NT2/D1 (cell line): ENCODE results near the gene SEC14L1.

Source experiments
- SUZ12 ChIP-seq: IDR thresholded peaks from 2 replicates; pipeline ENCODE4 v1.6.1; 2011; ENCODE audit not compliant: insufficient read length, insufficient read depth; ENCODE audit errors: extremely low read depth
- YY1 ChIP-seq: IDR thresholded peaks from 2 replicates; pipeline ENCODE4 v1.6.1; 2011; ENCODE audit not compliant: insufficient read length, insufficient read depth
- ZNF274 ChIP-seq: IDR thresholded peaks from 2 replicates; pipeline ENCODE4 v1.6.1; 2011; ENCODE audit warnings: mild to moderate bottlenecking, low read depth, low read length

GRCh38 chr17:77127735-77128361 is 12.9 kb upstream of the SEC14L1 start:
- TF ChIP-seq YY1 (no peak), SUZ12 (no peak), ZNF274 (no peak)
